T-cell (primary cell): Measurements from ENCODE around the gene SF3A1. TPM values are rescaled to one million over a fixed set of nuclear protein-coding genes. Genes with fewer than 3 reads are reported as not detected.
"Not testable (repeated sequence)": the region's sequence is repeated elsewhere in the genome, so short reads cannot be mapped to it uniquely, and the experiment has no call there.

Experiments used
- ATAC-seq, 4 experiments: fragments of 200-7000 bp in 3 of 4; fragments of 150-1000 bp in 1 of 4; cut with Tn5 transposase; replicated peaks in 1 of 4; 1 replicate in 3 of 4; 2 replicates in 1 of 4; pipeline ENCODE4 v1.10.0; 2021; ENCODE audit warnings: moderate library complexity in 3 of 4, mild to moderate bottlenecking in 2 of 4, moderate number of reproducible peaks in 1 of 4
- CTCF ChIA-PET, 2 donors: fragments of 300-600 bp; sonication (Branson Sonifier 250); formaldehyde crosslinking; loops; one replicate each; lab custom pipeline; 2022; ENCODE audit warnings: antibody characterized with exemption in 2 of 2; lab: Charles Lee
- POLR2A ChIA-PET, 2 donors: fragments of 300-600 bp; sonication (Branson Sonifier 250); formaldehyde crosslinking; loops; one replicate each; lab custom pipeline; 2022; ENCODE audit warnings: antibody characterized with exemption in 2 of 2; lab: Charles Lee
- DNase-seq, 35 experiments: peaks; one replicate each; pipeline versions ENCODE4 v3.0.0 to v3.0.0-alpha.2; 2013 to 2023
- H3K27ac ChIP-seq: one replicate; pipeline ENCODE4 v1.5.1; 2013; ENCODE audit warnings: low read length
- H3K27me3 ChIP-seq, 2 experiments: replicated peaks in 1 of 2; 1 replicate in 1 of 2; 2 replicates in 1 of 2; pipeline versions ENCODE4 v1.6.1 to v1.7.0; 2013; ENCODE audit warnings: low read length in 1 of 2, mixed read lengths in 1 of 2; ENCODE audit not compliant: control insufficient read depth in 2 of 2, insufficient read depth in 2 of 2; ENCODE audit errors: extremely low read depth in 1 of 2
- H3K36me3 ChIP-seq, 2 donors: 1 replicate in 1 of 2; 2 replicates in 1 of 2; pipeline versions ENCODE4 v1.6.1 to v1.7.0; 2013; ENCODE audit warnings: low read length in 1 of 2; ENCODE audit not compliant: control insufficient read depth in 2 of 2, insufficient read depth in 1 of 2; ENCODE audit errors: extremely low read depth in 1 of 2
- H3K4me1 ChIP-seq, 2 experiments: 1 replicate in 1 of 2; 2 replicates in 1 of 2; pipeline versions ENCODE4 v1.6.1 to v1.7.0; 2013; ENCODE audit warnings: low read length in 2 of 2, mixed read lengths in 1 of 2; ENCODE audit not compliant: insufficient read depth in 2 of 2, control insufficient read depth in 1 of 2; ENCODE audit errors: extremely low read depth in 1 of 2
- H3K4me3 ChIP-seq, 2 donors: 1 replicate in 1 of 2; 2 replicates in 1 of 2; pipeline versions ENCODE4 v1.5.1 to v1.7.0; 2013; ENCODE audit warnings: mild to moderate bottlenecking in 2 of 2, low read length in 1 of 2, moderate library complexity in 1 of 2; ENCODE audit not compliant: control insufficient read depth in 1 of 2; ENCODE audit errors: extremely low read depth in 1 of 2
- H3K9me3 ChIP-seq: 2 replicates; pipeline ENCODE4 v1.7.0; 2013
- H3K27ac Mint-ChIP-seq, 2 donors: one replicate each; pipeline ENCODE4 v1.8.0; 2020 to 2021; ENCODE audit warnings: mild to moderate bottlenecking in 2 of 2, mixed read lengths in 2 of 2
- H3K27me3 Mint-ChIP-seq, 2 donors: one replicate each; pipeline ENCODE4 v1.8.0; 2021 to 2022; ENCODE audit warnings: mixed read lengths in 2 of 2
- H3K36me3 Mint-ChIP-seq: one replicate; pipeline ENCODE4 v1.8.0; 2021; ENCODE audit warnings: mixed read lengths
- H3K4me1 Mint-ChIP-seq, 3 donors: one replicate each; pipeline ENCODE4 v1.8.0; 2020 to 2022; ENCODE audit warnings: mixed read lengths in 3 of 3, mild to moderate bottlenecking in 1 of 3
- H3K4me3 Mint-ChIP-seq, 3 donors: one replicate each; pipeline ENCODE4 v1.8.0; 2020 to 2022; ENCODE audit warnings: mild to moderate bottlenecking in 3 of 3, mixed read lengths in 3 of 3, moderate library complexity in 3 of 3
- H3K9me3 Mint-ChIP-seq, 3 donors: one replicate each; pipeline ENCODE4 v1.8.0; 2020 to 2022; ENCODE audit warnings: mixed read lengths in 3 of 3
- WGBS: methylation state at CpG from one replicate; pipeline ENCODE4 v1.1.5; 2013; ENCODE audit warnings: missing lambda C conversion rate; ENCODE audit not compliant: insufficient coverage; 5-methylcytosine and 5-hydroxymethylcytosine counted together
- total RNA-seq, 35 experiments: library from RNA in 6 of 35; stranded (reverse) in 6 of 35; fragments of 120-200 nt in 1 of 35; gene quantifications; one replicate each; pipeline versions ENCODE4 v1.2.1 to v1.2.4 and lab custom pipeline; 2013 to 2026

Gene SF3A1, protein sequence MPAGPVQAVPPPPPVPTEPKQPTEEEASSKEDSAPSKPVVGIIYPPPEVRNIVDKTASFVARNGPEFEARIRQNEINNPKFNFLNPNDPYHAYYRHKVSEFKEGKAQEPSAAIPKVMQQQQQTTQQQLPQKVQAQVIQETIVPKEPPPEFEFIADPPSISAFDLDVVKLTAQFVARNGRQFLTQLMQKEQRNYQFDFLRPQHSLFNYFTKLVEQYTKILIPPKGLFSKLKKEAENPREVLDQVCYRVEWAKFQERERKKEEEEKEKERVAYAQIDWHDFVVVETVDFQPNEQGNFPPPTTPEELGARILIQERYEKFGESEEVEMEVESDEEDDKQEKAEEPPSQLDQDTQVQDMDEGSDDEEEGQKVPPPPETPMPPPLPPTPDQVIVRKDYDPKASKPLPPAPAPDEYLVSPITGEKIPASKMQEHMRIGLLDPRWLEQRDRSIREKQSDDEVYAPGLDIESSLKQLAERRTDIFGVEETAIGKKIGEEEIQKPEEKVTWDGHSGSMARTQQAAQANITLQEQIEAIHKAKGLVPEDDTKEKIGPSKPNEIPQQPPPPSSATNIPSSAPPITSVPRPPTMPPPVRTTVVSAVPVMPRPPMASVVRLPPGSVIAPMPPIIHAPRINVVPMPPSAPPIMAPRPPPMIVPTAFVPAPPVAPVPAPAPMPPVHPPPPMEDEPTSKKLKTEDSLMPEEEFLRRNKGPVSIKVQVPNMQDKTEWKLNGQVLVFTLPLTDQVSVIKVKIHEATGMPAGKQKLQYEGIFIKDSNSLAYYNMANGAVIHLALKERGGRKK
- total RNA-seq, result 100 to 1,000 TPM; 272 to 323 (median 292) TPM
- total RNA-seq (2013), result 111 TPM
- total RNA-seq (lab: John Stamatoyannopoulos, UW), result 84.3 to 252 (median 150) reads per million in 29 experiments

- Histone ChIP-seq H3K4me1 (peaks cover 15 to 55% of the 10 kb centered on the region in 2 experiments), H3K4me3 (peak within 1 kb of the TSS; percentile 79 to 97), H3K27me3 (peaks cover 0 to 3% of the 10 kb centered on the region in 2 experiments), H3K36me3 (peaks cover 5 to 24% of the 10 kb centered on the region in 2 donors), H3K9me3 (no peaks in the 10 kb centered on the region), H3K27ac (peak within 1 kb of the TSS; percentile 87)
- peaks cover 23% of the 10 kb centered on the region for H3K36me3 Mint-ChIP-seq
- DNase-seq (peak; percentile 69 to 94 (median 84)), ATAC-seq (peak; percentile 88 to 93 (median 92))
- ChIA-PET POLR2A (interaction anchor here (0.6 to 1.2 kb wide), 4 partner anchors 30 to 68 kb away, joined by 3 to 5 read pairs (median 4); partner anchors contain the start of genes CASTOR1 (in 2 of the 2) and TBC1D10A (in 1 of the 2)), CTCF (interaction anchor here in 1 of 2 donors (0.6 to 1.8 kb wide), 6 partner anchors 28 to 595 kb away, joined by 3 to 12 read pairs (median 6); partner anchors contain the start of gene TBC1D10A)
- peaks cover 0 to 2% of the 10 kb centered on the region in 2 donors for H3K27me3 Mint-ChIP-seq
- peak within 1 kb of the TSS; percentile 87 to 92 for H3K27ac Mint-ChIP-seq
- under 1% methylated on average over 84 of the region's 91 CpGs for WGBS
- H3K4me1 Mint-ChIP-seq, result peaks cover 51 to 55% (median 54%) of the 10 kb centered on the region in 3 donors
- H3K4me3 Mint-ChIP-seq, result peak within 1 kb of the TSS; percentile 92 to 96 (median 95)
- H3K9me3 Mint-ChIP-seq, result no peaks in the 10 kb centered on the region
Observed at GRCh38 chr22:30356449-30357235, at the start of gene SF3A1, which contains the start of gene CCDC157. Gene SF3A1, minus strand, starts transcription at chr22:30356894. Its CDS starts 102 bp downstream, at chr22:30356792. Gene CCDC157, plus strand, starts transcription at chr22:30357007. Its CDS starts 8,994 bp downstream, at chr22:30366001.

DNA sequence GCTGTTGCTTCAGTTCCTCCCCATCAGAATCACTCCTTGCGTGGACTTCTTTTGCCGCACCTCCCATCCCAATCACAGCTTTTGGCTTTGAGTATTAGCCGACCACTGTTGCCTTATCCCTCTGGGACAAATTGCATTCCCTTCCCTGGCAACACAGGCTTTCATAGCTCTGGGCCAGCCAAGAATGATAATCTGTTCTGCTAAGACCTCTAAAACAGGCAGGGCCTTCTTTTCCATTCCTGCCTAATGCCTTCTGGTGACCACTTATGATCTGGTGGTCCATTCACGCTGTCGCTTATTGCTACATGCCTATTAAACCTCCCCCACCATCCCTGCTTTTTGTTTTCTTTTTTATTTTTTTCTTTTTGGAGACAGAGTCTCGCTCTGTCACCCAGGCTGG is 49.7 kb upstream of the SF3A1 start:
- WGBS, result 97% methylated on average over 5 of the region's 6 CpGs
- H3K4me3 Mint-ChIP-seq, result no peak overlapping the region

DNA sequence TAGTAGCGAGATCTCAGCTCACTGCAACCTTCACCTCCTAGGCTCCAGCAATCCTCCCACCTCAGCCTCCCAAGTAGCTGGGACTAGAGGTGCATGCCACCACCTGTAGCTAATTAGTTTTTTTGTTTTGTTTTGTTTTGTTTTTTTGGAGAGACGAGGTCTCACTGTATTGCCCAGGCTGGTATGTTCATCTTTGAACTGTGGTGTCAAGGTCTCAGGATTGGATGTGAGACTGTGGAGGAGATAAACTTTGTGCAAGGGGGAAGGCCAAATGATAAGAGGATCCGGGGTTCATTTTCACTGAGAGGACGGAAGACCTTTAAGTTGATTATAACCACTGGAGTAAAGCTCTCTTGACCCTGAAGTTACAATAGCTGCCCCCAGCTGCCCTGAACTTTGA is 49.0 kb upstream of the SF3A1 start:
- H3K27me3 Mint-ChIP-seq, result no peaks in the 10 kb centered on the region

More for the DNA sequence above, 49.7 kb upstream of the SF3A1 start:
- Mint-ChIP-seq H3K36me3 (peaks cover 17% of the 10 kb centered on the region), H3K27ac (no peak overlapping the region), H3K27me3 (no peaks in the 10 kb centered on the region), H3K4me1 (peaks cover 4 to 10% (median 4%) of the 10 kb centered on the region in 3 donors), H3K9me3 (no peaks in the 10 kb centered on the region)
- Histone ChIP-seq H3K36me3 (peaks cover 11 to 16% of the 10 kb centered on the region in 2 donors), H3K27me3 (no peaks in the 10 kb centered on the region), H3K4me1 (peaks cover 0 to 2% of the 10 kb centered on the region in 2 experiments), H3K9me3 (no peaks in the 10 kb centered on the region), H3K4me3 (no peak overlapping the region), H3K27ac (no peak overlapping the region)
- DNase-seq (no peak), ATAC-seq (no peak)
- ChIA-PET POLR2A (no interaction called here), CTCF (interaction anchor here in 1 of 2 donors (0.6 kb wide), 1 partner anchor 21 kb away, joined by 3 read pairs; no protein-coding TSS in a partner anchor)

DNA sequence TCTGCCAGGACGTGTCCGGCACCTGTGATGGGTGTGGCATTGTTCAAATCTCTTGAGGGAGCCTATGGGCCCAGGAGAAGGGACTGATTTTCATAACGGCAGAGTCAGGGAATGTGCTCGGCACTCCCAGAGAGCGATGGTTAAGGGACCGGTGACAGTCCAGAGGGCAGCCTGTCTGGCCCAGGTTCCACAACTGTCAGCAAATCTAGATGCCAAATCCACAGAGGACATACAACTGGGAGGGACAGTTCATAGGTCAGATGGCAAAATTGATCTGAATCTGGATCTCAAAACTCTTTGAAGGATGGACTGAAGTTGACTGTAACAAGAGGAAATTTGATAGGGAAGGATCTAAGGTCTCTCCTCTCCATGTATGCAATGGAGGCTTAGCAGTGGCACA is 47.6 kb upstream of the SF3A1 start:
- Histone ChIP-seq H3K4me3 (no peak overlapping the region), H3K4me1 (no peaks in the 10 kb centered on the region), H3K36me3 (peaks cover 11% of the 10 kb centered on the region in 2 donors), H3K27me3 (no peaks in the 10 kb centered on the region), H3K9me3 (no peaks in the 10 kb centered on the region), H3K27ac (no peak overlapping the region)
- DNase-seq, result no peak
- Mint-ChIP-seq H3K4me1 (peaks cover 0 to 3% (median 0%) of the 10 kb centered on the region in 3 donors), H3K9me3 (no peaks in the 10 kb centered on the region), H3K36me3 (peaks cover 11% of the 10 kb centered on the region), H3K4me3 (no peak overlapping the region), H3K27ac (peak overlapping the region in 1 of 2 donors; percentile 6), H3K27me3 (no peaks in the 10 kb centered on the region)
- ChIA-PET POLR2A (no interaction called here), CTCF (interaction anchor here in 1 of 2 donors (0.7 kb wide), 1 partner anchor 15 kb away, joined by 4 read pairs; no protein-coding TSS in a partner anchor)
- ATAC-seq, result no peak
- 87% methylated on average over 6 of the region's 6 CpGs for WGBS

More for the DNA sequence above, 49.0 kb upstream of the SF3A1 start:
- ATAC-seq (no peak), DNase-seq (no peak)
- ChIA-PET CTCF (interaction anchor here (0.5 to 0.6 kb wide), 3 partner anchors 36 to 78 kb away, joined by 3 read pairs; no protein-coding TSS in a partner anchor), POLR2A (no interaction called here)
- no peaks in the 10 kb centered on the region for H3K9me3 ChIP-seq
- H3K27ac Mint-ChIP-seq, result no peak overlapping the region
- H3K36me3 ChIP-seq, result peaks cover 11 to 16% of the 10 kb centered on the region in 2 donors
- peaks cover 0 to 3% (median 0%) of the 10 kb centered on the region in 3 donors for H3K4me1 Mint-ChIP-seq
- H3K36me3 Mint-ChIP-seq, result peaks cover 13% of the 10 kb centered on the region
- no peak overlapping the region for H3K27ac ChIP-seq
- no peak overlapping the region for H3K4me3 ChIP-seq
- H3K9me3 Mint-ChIP-seq, result no peaks in the 10 kb centered on the region
- no peaks in the 10 kb centered on the region for H3K27me3 ChIP-seq
- H3K4me1 ChIP-seq, result no peaks in the 10 kb centered on the region
- 89% methylated on average over 1 of the region's 4 CpGs for WGBS
- H3K4me3 Mint-ChIP-seq, result no peak overlapping the region

DNA sequence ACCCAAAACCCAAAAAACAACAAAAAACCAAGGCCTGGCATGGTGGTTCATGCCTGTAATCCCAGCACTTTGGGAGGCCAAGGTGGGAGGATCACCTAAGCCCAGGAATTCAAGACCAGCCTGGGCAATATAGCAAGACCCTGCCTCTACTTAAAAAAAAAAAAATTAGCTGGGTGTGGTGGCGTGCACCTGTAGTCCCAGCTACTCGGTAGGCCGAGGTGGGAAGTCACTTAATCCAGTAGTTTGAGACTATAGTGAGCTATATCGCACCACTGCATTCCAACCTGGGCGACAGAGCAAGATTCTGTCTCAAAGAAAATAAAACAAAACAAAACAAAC is 46.0 kb upstream of the SF3A1 start:
- H3K9me3 Mint-ChIP-seq, H3K36me3 ChIP-seq, H3K4me3 ChIP-seq, DNase-seq, ATAC-seq, H3K27me3 Mint-ChIP-seq, H3K27ac ChIP-seq, H3K27ac Mint-ChIP-seq, H3K4me3 Mint-ChIP-seq, H3K9me3 ChIP-seq: not testable (repeated sequence)
- Mint-ChIP-seq H3K4me1 (peaks cover 15 to 17% (median 15%) of the 10 kb centered on the region in 3 donors), H3K36me3 (peaks cover 12% of the 10 kb centered on the region)
- WGBS, result no CpG with 5 or more reads among the region's 5 CpGs
- peaks cover 10 to 15% of the 10 kb centered on the region in 2 experiments for H3K4me1 ChIP-seq
- ChIA-PET CTCF (interaction anchor here in 1 of 2 donors (0.9 kb wide), 1 partner anchor 9 kb away, joined by 3 read pairs; no protein-coding TSS in a partner anchor), POLR2A (interaction anchor here (0.6 kb wide), 3 partner anchors 11 to 83 kb away, joined by 3 to 6 read pairs (median 6); no protein-coding TSS in a partner anchor)
- peaks cover 0 to 13% of the 10 kb centered on the region in 2 experiments for H3K27me3 ChIP-seq
